Activated CD8-positive, alpha-beta memory T cell treated with anti-CD3 and anti-CD28 coated beads for 36 hours (primary cell): ENCODE measurements around the gene CLCN4. TPM values are rescaled to one million over a fixed set of nuclear protein-coding genes. Genes with fewer than 3 reads are reported as not detected.

ENCODE experiments used
- CTCF ChIA-PET: fragments of 350-600 bp; sonication (Branson Sonifier 250); formaldehyde crosslinking; loops from one replicate; lab custom pipeline; 2021; ENCODE audit warnings: antibody characterized with exemption; lab: Charles Lee
- POLR2A ChIA-PET: fragments of 350-600 bp; sonication (Branson Sonifier 250); formaldehyde crosslinking; loops from one replicate; lab custom pipeline; 2021; ENCODE audit warnings: antibody characterized with exemption; lab: Charles Lee
- total RNA-seq, 2 experiments: library from RNA; stranded (reverse); gene quantifications; one replicate each; pipeline ENCODE4 v1.2.3, GENCODE V29; 2021

The CLCN4 gene
- under 1 TPM in 1 of 2 experiments, not detected in 1; 0.04 TPM for total RNA-seq

- ChIA-PET POLR2A (no interaction called here), CTCF (no interaction called here)
These were observed at the start of gene CLCN4 for GRCh38 chrX:10156199-10157031. TSS of gene CLCN4 (plus strand) at chrX:10156975. CDS start at chrX:10185033, 28,058 bp downstream.

GRCh38 chrX:10107483-10107882 is 49.3 kb upstream of the CLCN4 start:
- POLR2A ChIA-PET: no interaction called here
- CTCF ChIA-PET: no interaction called here

GRCh38 chrX:10108288-10108687 is 48.5 kb upstream of the CLCN4 start:
- CTCF ChIA-PET: no interaction called here
- POLR2A ChIA-PET: no interaction called here

GRCh38 chrX:10109695-10110094 is 47.1 kb upstream of the CLCN4 start:
- ChIA-PET CTCF (interaction anchor here (0.9 to 2.9 kb wide), 3 partner anchors 10 to 112 kb away, joined by 5 to 13 read pairs (median 6); no protein-coding TSS in a partner anchor), POLR2A (interaction anchor here (1.6 kb wide), 1 partner anchor 26 kb away, joined by 5 read pairs; no protein-coding TSS in a partner anchor)

- ChIA-PET CTCF (interaction anchor here (0.7 to 3.0 kb wide), 9 partner anchors 9 to 115 kb away, joined by 3 to 16 read pairs (median 4); no protein-coding TSS in a partner anchor), POLR2A (interaction anchor here (0.8 to 2.5 kb wide), 4 partner anchors 11 to 113 kb away, joined by 4 to 9 read pairs (median 6); no protein-coding TSS in a partner anchor)
These were observed 46.3 kb upstream of the CLCN4 start for GRCh38 chrX:10110316-10110935.

GRCh38 chrX:10110984-10111363 is 45.8 kb upstream of the CLCN4 start:
- CTCF ChIA-PET: interaction anchor here (0.7 to 3.0 kb wide), 7 partner anchors 13 to 115 kb away, joined by 3 to 16 read pairs (median 3); no protein-coding TSS in a partner anchor
- POLR2A ChIA-PET: interaction anchor here (0.8 to 2.5 kb wide), 5 partner anchors 12 to 114 kb away, joined by 4 to 9 read pairs (median 5); no protein-coding TSS in a partner anchor

GRCh38 chrX:10111364-10112148 is 45.2 kb upstream of the CLCN4 start:
- CTCF ChIA-PET: interaction anchor here (1.1 to 3.0 kb wide), 7 partner anchors 13 to 116 kb away, joined by 3 to 16 read pairs (median 4); no protein-coding TSS in a partner anchor
- POLR2A ChIA-PET: interaction anchor here (0.5 to 2.5 kb wide), 5 partner anchors 13 to 763 kb away, joined by 3 to 9 read pairs (median 5); no protein-coding TSS in a partner anchor

- ChIA-PET CTCF (interaction anchor here (1.0 to 3.0 kb wide), 6 partner anchors 14 to 117 kb away, joined by 3 to 16 read pairs (median 4); no protein-coding TSS in a partner anchor), POLR2A (interaction anchor here (0.5 to 2.5 kb wide), 3 partner anchors 15 to 764 kb away, joined by 3 to 9 read pairs (median 4); no protein-coding TSS in a partner anchor)
These were observed 44.3 kb upstream of the CLCN4 start for GRCh38 chrX:10112510-10112909.

- ChIA-PET POLR2A (no interaction called here), CTCF (interaction anchor here (0.9 to 2.6 kb wide), 2 partner anchors 112 to 118 kb away, joined by 3 to 11 read pairs; no protein-coding TSS in a partner anchor)
These were observed 41.7 kb upstream of the CLCN4 start for GRCh38 chrX:10115082-10115481.

- ChIA-PET CTCF (interaction anchor here (1.2 to 6.6 kb wide), 2 partner anchors 33 to 119 kb away, joined by 4 to 80 read pairs; no protein-coding TSS in a partner anchor), POLR2A (no interaction called here)
These were observed 39.5 kb upstream of the CLCN4 start for GRCh38 chrX:10117301-10117700.

- ChIA-PET POLR2A (interaction anchor here (1.2 kb wide), 1 partner anchor 121 kb away, joined by 3 read pairs; no protein-coding TSS in a partner anchor), CTCF (interaction anchor here (0.6 to 6.6 kb wide), 6 partner anchors 19 to 119 kb away, joined by 3 to 80 read pairs (median 6); no protein-coding TSS in a partner anchor)
These were observed 38.9 kb upstream of the CLCN4 start for GRCh38 chrX:10117864-10118377.

GRCh38 chrX:10118530-10118929 is 38.2 kb upstream of the CLCN4 start:
- POLR2A ChIA-PET: interaction anchor here (1.2 kb wide), 1 partner anchor 122 kb away, joined by 3 read pairs; no protein-coding TSS in a partner anchor
- CTCF ChIA-PET: interaction anchor here (0.6 to 6.6 kb wide), 8 partner anchors 20 to 120 kb away, joined by 3 to 80 read pairs (median 5); no protein-coding TSS in a partner anchor

- POLR2A ChIA-PET: no interaction called here
These were observed 37.3 kb upstream of the CLCN4 start for GRCh38 chrX:10119399-10119990.

GRCh38 chrX:10120331-10120730 is 36.4 kb upstream of the CLCN4 start:
- POLR2A ChIA-PET: interaction anchor here (0.7 kb wide), 1 partner anchor 26 kb away, joined by 5 read pairs; no protein-coding TSS in a partner anchor
- CTCF ChIA-PET: interaction anchor here (0.7 to 6.6 kb wide), 20 partner anchors 10 to 247 kb away, joined by 3 to 80 read pairs (median 4); no protein-coding TSS in a partner anchor

More at GRCh38 chrX:10119399-10119990, 37.3 kb upstream of the CLCN4 start:
- CTCF ChIA-PET: interaction anchor here (0.6 to 6.6 kb wide), 28 partner anchors 8 to 246 kb away, joined by 3 to 80 read pairs (median 4); no protein-coding TSS in a partner anchor

GRCh38 chrX:10120828-10121227 is 35.9 kb upstream of the CLCN4 start:
- CTCF ChIA-PET: interaction anchor here (0.7 to 6.6 kb wide), 4 partner anchors 34 to 244 kb away, joined by 3 to 80 read pairs (median 10); no protein-coding TSS in a partner anchor
- POLR2A ChIA-PET: interaction anchor here (0.7 kb wide), 1 partner anchor 26 kb away, joined by 5 read pairs; no protein-coding TSS in a partner anchor

GRCh38 chrX:10121787-10122186 is 35.0 kb upstream of the CLCN4 start:
- CTCF ChIA-PET: interaction anchor here (6.6 kb wide), 1 partner anchor 123 kb away, joined by 80 read pairs; no protein-coding TSS in a partner anchor
- POLR2A ChIA-PET: no interaction called here
